Measurements from ENCODE around the gene MAML3. TPM values are rescaled to one million over a fixed set of nuclear protein-coding genes. Genes with fewer than 3 reads are reported as not detected.
A peak's percentile ranks its signal among the peaks of the same experiment; 100 is the strongest.

Gene MAML3
- total RNA-seq, 1 experiment from 2014 or later, result 5.9 TPM

DNA sequence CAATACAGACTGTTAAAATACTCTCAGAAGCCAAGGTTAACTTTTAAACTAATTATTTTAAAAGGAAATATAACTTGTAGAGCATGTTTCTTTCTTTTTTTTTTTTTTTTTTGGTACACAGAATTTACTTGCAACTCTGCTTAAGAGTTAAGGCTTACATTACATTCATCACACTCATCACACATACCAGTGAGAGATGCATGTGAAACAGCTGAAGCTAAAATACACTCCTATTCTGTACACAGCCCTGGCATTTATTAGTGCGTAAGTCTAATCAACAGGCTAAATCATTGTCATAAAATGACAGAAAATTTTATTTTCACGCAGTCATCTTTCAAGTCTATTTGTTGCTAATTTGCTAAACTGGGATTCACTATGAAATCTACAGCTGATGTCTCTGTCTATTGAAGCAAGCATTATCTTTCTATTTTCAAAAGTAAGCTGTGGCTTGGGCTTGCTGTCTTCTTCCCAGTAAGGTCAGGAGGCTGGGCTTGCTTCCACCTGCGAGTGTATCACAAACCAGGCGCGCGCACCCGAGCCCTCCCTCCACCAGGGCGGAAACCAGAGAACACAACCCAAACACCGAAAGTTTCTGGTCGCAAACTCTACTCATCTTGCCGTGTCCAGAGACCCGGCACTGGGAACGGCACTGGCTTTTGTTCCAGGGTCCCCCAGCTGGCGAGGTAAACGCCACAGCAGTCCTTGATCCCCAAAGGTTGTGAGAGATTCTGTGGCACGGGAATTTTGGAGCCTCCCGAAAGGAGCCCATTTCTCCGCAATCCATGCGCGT is 3.9 kb downstream of the MAML3 start:
- no peaks in the 10 kb centered on the region; the same call in 1 of the 2 replicates for H3K27me3 ChIP-seq (ENCODE audit: control insufficient read depth, insufficient read depth, low read length)
- peak; percentile 66 for DNase-seq
- H3K4me3 ChIP-seq (ENCODE audit: insufficient read depth, low read depth, low read length), result peak overlapping the region; percentile 82
- H3K36me3 ChIP-seq (replicated peaks; ENCODE audit: control insufficient read depth, insufficient read depth, low read length), result no peaks in the 10 kb centered on the region

DNA sequence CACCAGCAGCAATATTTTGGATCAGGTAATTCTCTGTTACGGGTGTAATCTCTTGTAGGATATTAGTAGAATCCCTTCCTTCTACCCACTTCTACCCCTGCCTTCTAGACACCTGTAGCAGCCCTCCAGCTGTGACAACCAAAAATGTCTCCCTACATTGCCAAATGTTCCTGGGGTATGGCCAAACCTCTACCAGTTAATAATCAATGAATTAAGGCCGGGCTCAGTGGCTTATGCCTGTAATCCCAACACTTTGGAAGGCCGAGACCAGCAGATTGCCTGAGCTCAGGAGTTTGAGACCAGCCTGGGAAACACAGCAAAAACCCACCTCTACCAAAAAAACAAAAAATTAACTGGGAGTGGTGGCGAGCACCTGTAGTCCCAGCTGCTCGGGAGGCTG is 9.9 kb downstream of the MAML3 start:
- H3K27me3 ChIP-seq (ENCODE audit: control insufficient read depth, insufficient read depth, low read length), result no peaks in the 10 kb centered on the region
- no peak overlapping the region for H3K4me3 ChIP-seq (ENCODE audit: insufficient read depth, low read depth, low read length)
- DNase-seq, result no peak
- no peaks in the 10 kb centered on the region for H3K36me3 ChIP-seq (replicated peaks; ENCODE audit: control insufficient read depth, insufficient read depth, low read length)

DNA sequence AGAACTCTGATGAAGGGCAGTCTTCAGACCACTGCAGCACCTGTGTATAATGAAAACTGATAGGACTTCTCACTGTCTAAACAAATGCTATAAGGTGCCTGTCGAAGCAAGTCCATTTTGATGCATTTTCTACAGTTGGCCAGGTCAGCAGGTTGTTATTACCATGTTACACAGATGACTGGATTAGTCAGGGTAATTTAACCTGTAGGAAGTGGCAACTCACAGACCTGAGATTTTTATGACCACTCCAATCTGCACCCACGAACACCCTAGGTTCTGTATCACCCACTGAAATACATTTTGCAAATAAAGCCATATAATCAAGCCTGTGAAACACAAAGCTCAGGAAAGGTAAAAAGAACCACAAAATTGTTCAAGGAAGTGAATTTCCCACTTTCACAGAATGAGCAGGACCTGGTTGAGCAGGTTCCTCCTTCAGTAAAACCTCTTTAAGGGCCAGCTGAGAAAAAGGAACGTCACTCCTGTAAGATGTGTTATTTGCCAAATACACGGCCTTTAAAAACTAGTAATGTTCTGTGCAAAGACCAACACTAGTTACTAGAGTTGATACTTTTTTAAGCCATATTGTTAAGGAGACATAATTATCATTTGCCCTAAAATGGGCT is 12.7 kb downstream of the MAML3 start:
- no peaks in the 10 kb centered on the region for H3K27me3 ChIP-seq (ENCODE audit: control insufficient read depth, insufficient read depth, low read length)
- H3K4me3 ChIP-seq (ENCODE audit: insufficient read depth, low read depth, low read length), result no peak overlapping the region
- H3K36me3 ChIP-seq (replicated peaks; ENCODE audit: control insufficient read depth, insufficient read depth, low read length), result no peaks in the 10 kb centered on the region
- DNase-seq, result no peak

DNA sequence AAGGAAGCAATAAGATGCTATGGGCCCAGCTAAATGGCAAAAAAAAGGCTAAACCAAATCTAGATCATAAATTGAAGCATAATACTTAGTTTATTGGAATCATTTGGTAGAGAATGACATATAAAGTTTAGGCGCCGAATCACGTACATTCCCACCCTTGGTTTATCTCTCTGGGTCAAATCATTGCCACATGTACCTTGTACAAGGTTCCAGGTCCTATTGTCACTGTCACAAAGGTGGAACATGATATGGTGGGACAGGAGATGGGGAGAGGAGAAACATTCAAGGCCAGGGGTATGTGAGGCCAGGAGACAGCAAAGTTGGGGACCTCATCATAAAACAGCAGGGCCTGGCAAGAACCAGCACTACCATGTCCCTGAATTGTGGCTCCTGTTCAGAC is 13.4 kb downstream of the MAML3 start:
- Histone ChIP-seq H3K27me3 (ENCODE audit: control insufficient read depth, insufficient read depth, low read length) (no peaks in the 10 kb centered on the region), H3K4me3 (ENCODE audit: insufficient read depth, low read depth, low read length) (no peak overlapping the region), H3K36me3 (replicated peaks; ENCODE audit: control insufficient read depth, insufficient read depth, low read length) (no peaks in the 10 kb centered on the region)
- no peak for DNase-seq

DNA sequence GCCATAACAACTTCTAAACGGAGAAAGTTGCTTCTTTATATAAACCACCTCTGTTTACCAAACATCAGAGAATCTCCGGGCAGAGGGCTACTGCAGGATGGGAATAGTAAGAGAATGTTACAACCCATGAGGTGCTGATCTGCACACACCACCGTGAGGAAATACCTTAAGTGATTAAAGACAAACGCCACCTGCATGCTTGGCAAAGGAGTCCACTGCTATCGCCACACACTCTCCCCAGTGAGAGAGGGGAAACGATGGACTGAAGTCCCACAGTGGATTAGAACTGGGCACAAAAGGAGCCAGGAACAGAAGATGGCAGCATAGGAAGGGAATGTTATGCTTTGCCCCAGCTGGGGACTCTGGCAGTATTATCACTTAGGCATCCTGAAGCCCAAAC is 15.6 kb downstream of the MAML3 start:
- H3K4me3 ChIP-seq (ENCODE audit: insufficient read depth, low read depth, low read length), result no peak overlapping the region
- H3K27me3 ChIP-seq (ENCODE audit: control insufficient read depth, insufficient read depth, low read length), result no peaks in the 10 kb centered on the region
- DNase-seq, result no peak
- no peaks in the 10 kb centered on the region for H3K36me3 ChIP-seq (replicated peaks; ENCODE audit: control insufficient read depth, insufficient read depth, low read length)

DNA sequence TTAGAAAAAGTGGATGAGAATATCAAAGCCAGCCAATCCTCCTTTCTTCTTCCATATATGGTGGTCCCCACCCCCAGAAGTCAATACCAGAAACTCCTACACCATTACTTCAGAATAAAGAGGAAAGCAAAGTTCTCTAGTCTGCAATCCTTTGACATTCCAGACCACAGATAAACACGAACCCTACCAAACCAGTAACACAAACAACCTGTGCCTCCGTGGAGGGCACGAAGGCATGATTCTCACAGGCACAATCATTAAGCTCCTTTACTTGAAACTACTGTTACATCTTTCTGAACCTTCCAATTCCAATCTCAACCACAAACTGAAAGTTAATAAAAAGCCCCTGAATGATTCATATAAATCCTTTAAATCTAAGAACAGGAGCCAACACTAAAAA is 16.3 kb downstream of the MAML3 start:
- DNase-seq, result no peak
- no peaks in the 10 kb centered on the region for H3K27me3 ChIP-seq (ENCODE audit: control insufficient read depth, insufficient read depth, low read length)
- no peaks in the 10 kb centered on the region for H3K36me3 ChIP-seq (replicated peaks; ENCODE audit: control insufficient read depth, insufficient read depth, low read length)
- H3K4me3 ChIP-seq (ENCODE audit: insufficient read depth, low read depth, low read length), result no peak overlapping the region

DNA sequence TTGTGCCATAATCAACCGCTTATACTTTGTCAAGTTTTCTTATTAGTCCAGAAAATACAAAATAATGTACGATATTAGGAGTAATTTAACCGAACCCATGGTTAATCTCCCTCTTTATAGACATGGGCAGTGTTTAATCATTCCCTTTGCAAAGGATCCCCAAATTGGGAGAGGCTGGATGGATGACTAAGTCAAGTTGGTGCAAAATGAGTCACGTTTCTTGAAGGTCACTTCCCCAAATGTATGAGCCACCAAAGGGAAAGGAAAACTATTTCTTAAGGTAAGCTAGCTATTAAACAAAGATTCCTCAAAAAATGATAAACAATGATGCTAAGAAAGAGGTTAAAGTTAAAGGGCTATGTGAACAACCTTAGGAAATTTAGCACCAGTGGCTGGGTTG is 17.5 kb downstream of the MAML3 start:
- Histone ChIP-seq H3K27me3 (ENCODE audit: control insufficient read depth, insufficient read depth, low read length) (no peaks in the 10 kb centered on the region), H3K36me3 (replicated peaks; ENCODE audit: control insufficient read depth, insufficient read depth, low read length) (no peaks in the 10 kb centered on the region), H3K4me3 (ENCODE audit: insufficient read depth, low read depth, low read length) (no peak overlapping the region)
- no peak for DNase-seq

DNA sequence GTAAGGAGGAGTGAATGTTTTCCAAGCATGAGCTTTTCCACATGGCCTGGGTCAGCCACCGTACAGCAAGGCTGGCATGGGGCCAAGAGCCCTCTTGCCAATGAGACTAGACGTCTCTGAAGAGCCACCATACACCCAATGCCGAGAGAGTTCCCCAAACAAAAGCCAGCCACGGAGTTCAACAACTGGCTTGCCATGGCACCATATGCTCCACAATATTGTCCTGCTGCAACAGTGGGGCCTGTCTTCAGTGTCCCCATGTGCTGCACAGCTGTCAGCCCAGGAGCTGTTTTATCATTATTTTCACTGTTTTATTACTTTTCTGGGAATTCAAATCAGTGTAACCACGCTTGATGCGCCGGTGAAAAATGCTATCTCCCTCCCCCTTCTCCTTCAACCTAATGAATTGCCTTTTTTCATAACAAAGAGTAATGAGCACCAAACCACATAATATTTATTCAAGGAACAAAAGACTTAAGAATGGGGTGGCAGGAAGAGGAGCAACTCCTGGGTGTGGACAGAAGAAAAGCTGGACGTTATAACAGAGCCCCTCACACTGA is 18.4 kb downstream of the MAML3 start:
- DNase-seq, result no peak
- no peaks in the 10 kb centered on the region for H3K27me3 ChIP-seq (ENCODE audit: control insufficient read depth, insufficient read depth, low read length)
- H3K36me3 ChIP-seq (replicated peaks; ENCODE audit: control insufficient read depth, insufficient read depth, low read length), result no peaks in the 10 kb centered on the region
- no peak overlapping the region for H3K4me3 ChIP-seq (ENCODE audit: insufficient read depth, low read depth, low read length)

DNA sequence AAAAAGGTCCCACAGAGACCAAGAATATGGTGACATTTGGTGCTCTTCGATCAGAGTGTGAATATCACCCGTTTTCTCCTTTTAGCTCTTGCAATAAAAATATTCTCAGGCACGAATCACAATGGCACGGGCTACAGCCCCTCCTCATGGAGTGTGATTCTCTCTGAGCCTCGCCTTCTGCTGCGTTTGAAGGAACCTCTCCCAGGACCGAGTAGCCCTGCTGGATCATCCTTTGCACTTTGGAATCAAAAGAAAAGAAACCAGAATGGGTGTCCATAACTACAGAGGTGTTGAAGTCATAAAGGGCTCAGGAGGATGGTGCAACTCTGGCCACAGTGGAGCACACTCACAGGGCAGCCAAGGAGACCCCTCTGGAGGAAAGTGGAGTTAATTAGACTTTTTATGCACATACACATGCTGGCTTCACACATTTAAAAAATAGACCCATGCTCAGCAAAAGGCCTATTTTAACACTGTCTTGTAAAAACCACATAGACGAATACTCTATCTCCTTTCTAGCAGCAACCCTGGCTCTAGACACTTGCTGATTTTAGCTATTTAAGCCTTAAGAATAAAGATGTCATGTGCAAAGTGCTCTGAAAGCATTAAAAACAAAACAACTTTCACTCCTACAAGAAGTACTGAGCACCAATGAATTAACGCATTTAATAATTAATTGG is 19.1 kb downstream of the MAML3 start:
- Histone ChIP-seq H3K4me3 (ENCODE audit: insufficient read depth, low read depth, low read length) (no peak overlapping the region), H3K36me3 (replicated peaks; ENCODE audit: control insufficient read depth, insufficient read depth, low read length) (no peaks in the 10 kb centered on the region), H3K27me3 (ENCODE audit: control insufficient read depth, insufficient read depth, low read length) (no peaks in the 10 kb centered on the region)
- no peak for DNase-seq

DNA sequence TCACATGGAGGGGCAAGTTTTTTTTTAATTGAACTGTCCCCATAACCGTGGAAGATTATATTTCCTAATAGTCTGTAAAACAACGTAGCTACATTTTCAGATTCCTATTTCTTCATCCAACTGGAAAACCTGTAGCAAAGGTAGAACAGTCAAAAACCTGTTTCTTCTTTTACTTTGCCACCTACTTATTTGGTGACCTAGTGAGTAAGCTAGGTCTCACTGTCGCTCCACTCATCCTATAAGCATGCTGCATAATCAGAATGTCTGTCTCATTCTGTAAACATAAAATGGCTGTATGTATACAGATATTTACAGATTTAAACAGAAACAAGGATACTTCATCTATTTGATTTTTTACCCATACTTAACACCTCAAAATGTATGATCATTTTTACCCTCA is 20.4 kb downstream of the MAML3 start:
- Histone ChIP-seq H3K4me3 (ENCODE audit: insufficient read depth, low read depth, low read length) (no peak overlapping the region), H3K27me3 (ENCODE audit: control insufficient read depth, insufficient read depth, low read length) (no peaks in the 10 kb centered on the region), H3K36me3 (replicated peaks; ENCODE audit: control insufficient read depth, insufficient read depth, low read length) (no peaks in the 10 kb centered on the region)
- no peak for DNase-seq

DNA sequence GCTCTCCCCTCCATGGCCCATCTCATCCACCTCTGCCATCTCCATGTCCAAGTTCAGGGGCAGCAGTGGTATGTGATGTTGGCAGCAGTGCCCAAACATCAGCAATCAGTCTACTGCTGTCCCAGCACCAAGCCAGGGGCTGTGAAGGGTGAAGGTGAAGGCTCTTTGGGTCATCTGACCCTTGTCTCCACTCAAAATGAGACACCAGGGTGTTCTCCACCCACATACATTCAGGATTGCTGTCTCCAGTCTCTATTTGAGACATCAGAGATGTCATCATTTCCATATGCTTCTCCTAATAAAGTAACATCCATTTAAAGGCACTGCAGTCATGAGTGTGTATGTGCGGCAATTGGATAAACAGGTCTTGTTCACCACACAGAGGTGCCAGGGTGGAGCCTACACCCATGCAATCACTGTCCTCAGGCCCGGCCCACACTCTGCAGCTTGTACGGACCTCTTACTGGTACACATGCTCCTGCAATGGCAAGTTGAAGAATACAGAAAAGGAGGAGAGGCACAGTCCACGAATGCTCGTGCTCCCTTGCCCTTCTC is 22.2 kb downstream of the MAML3 start:
- Histone ChIP-seq H3K27me3 (ENCODE audit: control insufficient read depth, insufficient read depth, low read length) (no peaks in the 10 kb centered on the region), H3K4me3 (ENCODE audit: insufficient read depth, low read depth, low read length) (no peak overlapping the region), H3K36me3 (replicated peaks; ENCODE audit: control insufficient read depth, insufficient read depth, low read length) (no peaks in the 10 kb centered on the region)
- no peak for DNase-seq

DNA sequence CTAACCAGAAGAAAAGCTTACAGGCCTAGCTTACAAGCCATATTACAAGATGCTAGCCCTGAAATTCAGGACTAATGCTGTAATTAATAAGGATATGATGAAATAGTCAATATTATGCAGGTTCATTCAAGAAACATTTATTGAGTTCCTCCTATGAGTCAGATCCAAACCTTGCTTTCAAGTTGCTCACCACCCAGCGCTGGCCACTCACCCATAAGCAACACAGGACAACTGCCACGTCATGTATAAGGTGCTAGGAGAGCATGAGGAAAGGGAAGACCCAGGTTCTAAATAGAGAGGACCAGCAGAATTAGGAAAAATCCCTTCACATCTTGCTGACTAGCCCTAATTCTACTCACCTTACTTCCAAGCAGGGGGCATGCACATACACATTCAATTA is 23.3 kb downstream of the MAML3 start:
- DNase-seq, result no peak
- Histone ChIP-seq H3K4me3 (ENCODE audit: insufficient read depth, low read depth, low read length) (no peak overlapping the region), H3K27me3 (ENCODE audit: control insufficient read depth, insufficient read depth, low read length) (no peaks in the 10 kb centered on the region), H3K36me3 (replicated peaks; ENCODE audit: control insufficient read depth, insufficient read depth, low read length) (no peaks in the 10 kb centered on the region)

DNA sequence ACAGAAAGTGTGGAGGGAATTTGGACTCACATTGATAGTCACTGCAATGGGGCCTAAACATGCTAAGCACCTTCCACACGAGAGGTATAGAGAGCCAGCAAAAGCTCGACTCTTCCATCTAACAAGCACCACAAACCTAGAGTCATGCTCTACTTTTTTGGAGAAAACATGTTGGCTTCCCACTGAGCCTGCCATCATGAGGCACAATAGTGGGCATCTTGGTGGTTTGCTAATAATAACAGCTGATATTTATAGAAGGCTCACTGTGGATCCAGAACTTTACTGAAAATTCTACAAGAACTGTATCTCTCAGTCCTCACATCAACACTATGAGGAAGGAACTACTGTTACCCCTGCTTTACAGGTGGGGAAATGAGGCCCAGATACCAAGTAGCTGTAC is 26.6 kb downstream of the MAML3 start:
- no peak for DNase-seq
- H3K27me3 ChIP-seq (ENCODE audit: control insufficient read depth, insufficient read depth, low read length), result no peaks in the 10 kb centered on the region
- H3K36me3 ChIP-seq (replicated peaks; ENCODE audit: control insufficient read depth, insufficient read depth, low read length), result no peaks in the 10 kb centered on the region
- no peak overlapping the region for H3K4me3 ChIP-seq (ENCODE audit: insufficient read depth, low read depth, low read length)

DNA sequence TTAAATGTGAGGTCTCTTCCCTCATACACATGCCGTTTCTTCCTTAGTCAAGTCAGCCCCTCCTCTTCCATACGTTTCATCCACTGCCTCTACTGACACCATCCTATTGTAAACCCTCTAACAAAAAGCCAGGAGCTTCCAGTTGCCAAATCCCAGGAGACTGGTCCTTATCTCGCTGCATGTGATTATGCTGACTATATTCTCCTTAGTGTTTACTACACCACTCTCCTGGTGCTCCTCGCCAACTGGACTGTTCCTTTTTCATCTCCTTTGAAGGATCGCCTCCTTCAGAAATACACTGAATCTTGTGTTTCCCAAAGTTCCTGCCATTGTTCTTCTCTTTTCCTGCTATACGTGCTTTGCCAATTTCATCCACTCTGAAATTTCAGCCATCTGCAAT is 27.7 kb downstream of the MAML3 start:
- H3K27me3 ChIP-seq (ENCODE audit: control insufficient read depth, insufficient read depth, low read length), result no peaks in the 10 kb centered on the region
- DNase-seq, result peak; percentile 24
- H3K4me3 ChIP-seq (ENCODE audit: insufficient read depth, low read depth, low read length), result no peak overlapping the region
- H3K36me3 ChIP-seq (replicated peaks; ENCODE audit: control insufficient read depth, insufficient read depth, low read length), result no peaks in the 10 kb centered on the region

DNA sequence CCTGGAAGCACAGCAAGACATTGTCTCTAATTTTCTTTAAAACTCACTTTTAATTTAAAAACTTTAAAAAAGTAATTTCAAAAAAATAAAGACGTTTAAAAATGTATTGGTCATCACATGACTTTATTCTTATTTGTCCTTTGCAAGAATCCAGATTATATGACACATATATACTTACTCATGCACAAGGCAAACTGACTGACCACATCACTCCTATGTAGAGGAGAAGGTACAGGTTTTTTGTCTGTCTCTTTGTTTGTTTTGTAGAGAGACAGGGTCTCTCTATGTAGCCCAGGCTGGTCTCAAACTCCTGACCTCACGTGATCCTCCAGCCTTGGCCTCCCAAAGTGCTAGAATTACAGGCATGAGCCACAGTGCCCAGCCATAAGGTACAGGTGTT is 28.6 kb downstream of the MAML3 start:
- H3K27me3 ChIP-seq (ENCODE audit: control insufficient read depth, insufficient read depth, low read length), result no peaks in the 10 kb centered on the region
- no peak for DNase-seq
- H3K36me3 ChIP-seq (replicated peaks; ENCODE audit: control insufficient read depth, insufficient read depth, low read length), result no peaks in the 10 kb centered on the region
- H3K4me3 ChIP-seq (ENCODE audit: insufficient read depth, low read depth, low read length), result no peak overlapping the region

Data from H7 (cell line).